TTC549 (cell line): ENCODE measurements around the gene FAM13B.

Experiments
- FAIRE-seq: peaks from 2 replicates; lab custom pipeline; 2012; peaks lifted over from hg19 to GRCh38; lab: Jason Lieb, UNC

FAM13B gene

DNA sequence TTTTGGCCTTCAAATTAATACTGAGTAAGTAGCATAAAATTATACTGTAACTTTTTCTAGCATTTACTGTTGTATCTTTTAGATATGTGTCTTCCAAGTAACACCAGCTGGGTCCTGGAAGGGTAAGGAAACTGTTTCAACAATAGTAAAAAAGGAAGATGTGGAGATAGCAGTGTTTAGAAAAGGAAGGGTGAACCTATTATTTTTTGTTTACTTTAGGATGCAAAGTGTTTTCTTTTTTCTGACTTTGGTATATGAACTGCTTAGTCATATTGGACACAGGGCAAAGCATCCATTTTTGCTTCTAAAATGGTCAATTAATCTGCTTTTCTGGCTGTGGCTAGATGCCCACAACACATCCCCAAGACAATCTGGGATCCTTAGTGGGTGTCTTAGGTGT, 138.3 kb downstream of the FAM13B start:
- no peak for FAIRE-seq

DNA sequence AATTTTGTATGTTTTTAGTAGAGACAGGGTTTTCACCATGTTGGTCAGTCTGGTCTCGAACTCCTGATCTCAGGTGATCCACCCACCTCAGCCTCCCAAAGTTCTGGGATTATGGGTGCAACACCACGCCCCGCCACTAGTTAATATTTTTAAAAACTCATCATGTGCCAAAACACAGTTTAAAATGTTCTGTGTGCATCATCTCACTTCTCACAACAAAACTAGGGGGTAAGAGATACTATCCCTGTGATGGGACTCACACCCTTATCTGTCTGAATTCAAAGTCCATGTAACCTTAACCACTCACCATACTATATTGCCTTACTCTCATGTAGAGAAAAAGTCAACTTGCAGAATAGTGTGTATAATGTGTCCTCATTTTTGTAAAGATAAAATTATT, 141.0 kb downstream of the FAM13B start:
- no peak for FAIRE-seq

DNA sequence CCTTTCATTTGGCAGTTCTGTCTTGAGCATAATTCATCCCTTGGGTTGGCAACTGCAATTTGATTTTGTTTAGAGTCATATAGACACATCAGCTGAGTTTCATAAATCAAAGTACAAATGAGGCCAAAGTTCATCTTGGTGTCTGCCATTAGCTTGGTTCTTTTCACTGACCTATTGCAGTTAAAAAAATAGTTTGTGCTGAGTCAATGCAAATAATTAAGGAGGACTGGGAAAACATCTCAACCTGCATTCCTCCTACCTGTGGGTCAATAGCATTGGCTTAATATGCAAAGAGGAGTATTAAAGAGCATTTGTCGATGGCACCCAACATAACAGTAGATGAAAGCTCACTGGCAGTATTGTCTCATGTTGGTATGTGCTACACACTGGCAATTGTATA, 142.0 kb downstream of the FAM13B start:
- FAIRE-seq = no peak

- no peak for FAIRE-seq
Observed at GRCh38 chr5:137888863-137889759, 143.8 kb downstream of the FAM13B start, which contains the start of gene PKD2L2. Gene PKD2L2 (plus strand): TSS chr5:137889457. CDS start chr5:137889492, 35 bp downstream.

DNA sequence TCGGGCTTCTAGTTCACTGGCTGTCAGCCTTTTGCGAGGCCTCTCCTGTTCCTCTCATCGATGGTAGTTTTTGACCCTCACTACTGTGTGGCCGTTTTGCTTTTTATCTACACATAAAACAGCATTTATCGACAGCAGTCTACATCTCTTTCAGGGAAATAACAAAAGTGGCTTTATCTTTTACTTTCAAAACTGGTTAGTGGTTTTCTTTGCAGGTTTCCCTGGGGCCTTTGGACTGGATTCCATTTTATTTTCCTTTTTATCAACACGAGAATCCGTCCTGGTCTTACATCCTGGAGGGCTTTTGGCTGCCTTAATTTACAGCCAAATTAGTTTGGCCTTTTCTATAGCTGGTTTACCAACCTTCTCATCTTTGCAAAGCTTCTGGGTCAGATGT, 144.4 kb downstream of the FAM13B start:
- no peak for FAIRE-seq
